Stimulated activated CD4-positive, alpha-beta T cell treated with anti-CD3 and anti-CD28 coated beads, Interleukin-15, amount 100 ng/mL, for 48 hours (primary cell): ENCODE results near the gene PAPSS2.

Experiments used
- DNase-seq, 2 donors: peaks; one replicate each; pipeline ENCODE4 v3.0.0-alpha.2; 2020; ENCODE audit warnings: low read depth in 2 of 2

Gene PAPSS2

GRCh38 chr10:87671139-87671815, 11.6 kb downstream of the PAPSS2 start:
- DNase-seq: no peak

- no peak for DNase-seq
Observed at GRCh38 chr10:87672551-87672950, 12.9 kb downstream of the PAPSS2 start.

- DNase-seq: no peak
Observed at GRCh38 chr10:87674943-87675342, 15.3 kb downstream of the PAPSS2 start.

GRCh38 chr10:87675396-87676376, 16.0 kb downstream of the PAPSS2 start:
- no peak for DNase-seq

GRCh38 chr10:87677595-87677994, 17.9 kb downstream of the PAPSS2 start:
- no peak for DNase-seq

- no peak for DNase-seq
Observed at GRCh38 chr10:87678302-87678701, 18.6 kb downstream of the PAPSS2 start.

GRCh38 chr10:87683356-87683755, 23.7 kb downstream of the PAPSS2 start:
- no peak for DNase-seq

GRCh38 chr10:87684001-87684638, 24.4 kb downstream of the PAPSS2 start:
- no peak for DNase-seq

- DNase-seq: no peak
Observed at GRCh38 chr10:87685832-87686574, 26.3 kb downstream of the PAPSS2 start.

GRCh38 chr10:87691506-87692070, 31.9 kb downstream of the PAPSS2 start:
- DNase-seq: no peak

- DNase-seq: no peak
Observed at GRCh38 chr10:87692956-87693484, 33.3 kb downstream of the PAPSS2 start.

- DNase-seq: no peak
Observed at GRCh38 chr10:87694011-87694794, 34.5 kb downstream of the PAPSS2 start.

- DNase-seq: no peak
Observed at GRCh38 chr10:87695074-87695473, 35.4 kb downstream of the PAPSS2 start.

- no peak for DNase-seq
Observed at GRCh38 chr10:87696922-87697745, 37.5 kb downstream of the PAPSS2 start.

- DNase-seq: no peak
Observed at GRCh38 chr10:87700031-87700796, 40.5 kb downstream of the PAPSS2 start.

- no peak for DNase-seq
Observed at GRCh38 chr10:87702260-87702972, 42.7 kb downstream of the PAPSS2 start.

GRCh38 chr10:87702973-87703294, 43.3 kb downstream of the PAPSS2 start:
- DNase-seq: no peak

- no peak for DNase-seq
Observed at GRCh38 chr10:87703771-87704170, 44.1 kb downstream of the PAPSS2 start.
